Bronchial epithelial cell (primary cell): ENCODE measurements around the gene CACNA1D. TPM values are rescaled to one million over a fixed set of nuclear protein-coding genes. Genes with fewer than 3 reads are reported as not detected.

ENCODE experiments used
- DNase-seq: peaks from one replicate; pipeline ENCODE4 v3.0.0-alpha.2; 2010; ENCODE audit warnings: low read depth
- FAIRE-seq: peaks from 2 replicates; lab custom pipeline; 2011; peaks lifted over from hg19 to GRCh38; lab: Jason Lieb, UNC
- H3K27me3 ChIP-seq: 2 replicates; pipeline ENCODE4 v1.5.1; 2011; ENCODE audit warnings: low read length; ENCODE audit not compliant: control insufficient read depth, insufficient read depth
- H3K36me3 ChIP-seq: 2 replicates; pipeline ENCODE4 v1.5.1; 2011; ENCODE audit warnings: low read length; ENCODE audit not compliant: control insufficient read depth, insufficient read depth
- H3K4me3 ChIP-seq: 2 replicates; pipeline ENCODE4 v1.5.1; 2011; ENCODE audit warnings: mild to moderate bottlenecking, low read depth, low read length, control low read depth
- CTCF ChIP-seq: IDR thresholded peaks from 2 replicates; pipeline ENCODE4 v1.5.1; 2011; ENCODE audit warnings: mild to moderate bottlenecking, moderate library complexity, low read length, control low read depth, inconsistent platforms; ENCODE audit not compliant: insufficient read depth, severe bottlenecking
- total RNA-seq: library from RNA; depleted of rRNA; stranded (reverse); fragments of >200 nt; gene quantifications from 2 replicates; pipeline ENCODE4 v1.2.1, GENCODE V29; 2014

Gene CACNA1D
- total RNA-seq, 1 donor from 2014 or later: 0.26 TPM

- DNase-seq: no peak
- TF ChIP-seq CTCF: no peak
- no peak for FAIRE-seq
- Histone ChIP-seq H3K27me3 (peaks cover 2% of the 10 kb centered on the region), H3K4me3 (no peak overlapping the region), H3K36me3 (no peaks in the 10 kb centered on the region)
Observed at GRCh38 chr3:53819163-53819868, 324.9 kb downstream of the CACNA1D start.

DNA sequence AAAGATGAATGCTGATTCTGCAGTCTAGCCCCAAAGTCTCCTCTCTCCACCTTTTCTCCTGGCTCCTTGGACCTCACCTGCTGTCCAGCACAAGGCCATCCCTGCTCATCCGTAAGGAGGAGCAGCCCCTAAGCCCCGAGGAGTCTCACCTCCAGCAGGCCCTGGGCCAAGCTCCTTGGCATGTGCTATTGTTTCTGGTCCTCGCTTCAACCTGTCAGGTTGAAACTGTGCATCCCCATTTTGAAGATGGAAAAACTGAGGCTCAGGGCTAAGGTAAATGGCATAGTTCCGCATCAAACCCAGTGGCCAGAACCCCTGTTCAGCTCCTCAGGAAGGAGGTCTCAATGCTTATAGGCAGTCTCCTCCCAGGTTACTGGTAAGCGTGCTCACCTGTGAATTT lies 325.7 kb downstream of the CACNA1D start:
- no peak overlapping the region for H3K4me3 ChIP-seq
- DNase-seq: no peak
- TF ChIP-seq CTCF: no peak
- no peak for FAIRE-seq
- peaks cover 2% of the 10 kb centered on the region for H3K27me3 ChIP-seq
- H3K36me3 ChIP-seq: no peaks in the 10 kb centered on the region

DNA sequence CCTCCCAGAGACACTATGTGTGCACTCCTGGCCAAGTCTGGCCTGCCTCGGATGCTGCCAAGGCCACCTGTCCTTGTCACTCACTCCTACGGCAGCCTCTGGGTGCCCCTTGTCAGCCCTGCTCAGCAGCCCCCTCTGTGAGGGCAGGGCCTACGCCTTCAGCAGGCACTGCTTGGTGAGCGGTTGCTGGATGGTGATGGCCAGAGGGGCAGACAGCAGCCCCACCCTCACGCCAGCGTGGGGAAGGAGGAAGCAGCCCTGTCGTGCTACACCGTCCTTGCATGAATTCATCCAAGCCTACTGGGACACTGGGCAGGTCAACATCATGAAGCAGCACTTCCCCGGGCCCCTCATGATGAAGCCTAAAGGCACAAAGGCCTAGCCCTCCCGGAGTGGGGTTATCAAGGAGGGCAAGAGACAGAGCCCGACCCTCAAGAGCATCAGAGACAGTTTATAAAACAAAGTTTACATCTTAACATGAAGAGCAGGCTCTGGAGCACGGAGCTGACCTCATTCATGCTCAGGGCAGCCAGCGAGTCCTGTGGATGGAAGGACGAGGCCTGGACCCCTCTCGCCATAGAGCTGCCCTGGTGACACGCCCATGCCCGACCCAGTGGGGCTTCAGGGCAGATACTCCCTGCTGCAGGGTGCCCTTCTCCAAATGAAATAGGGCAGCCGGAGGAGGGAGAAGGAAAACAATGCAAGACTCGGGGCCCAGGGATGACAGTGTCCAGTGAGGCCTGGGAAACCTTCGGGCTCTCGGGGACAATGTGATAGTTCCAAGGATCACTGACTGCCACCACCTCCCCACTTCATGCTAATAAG lies 326.6 kb downstream of the CACNA1D start:
- no peak for FAIRE-seq
- H3K27me3 ChIP-seq: peaks cover 2% of the 10 kb centered on the region
- H3K4me3 ChIP-seq: no peak overlapping the region
- DNase-seq: no peak
- H3K36me3 ChIP-seq: no peaks in the 10 kb centered on the region
- no peak for TF ChIP-seq CTCF

DNA sequence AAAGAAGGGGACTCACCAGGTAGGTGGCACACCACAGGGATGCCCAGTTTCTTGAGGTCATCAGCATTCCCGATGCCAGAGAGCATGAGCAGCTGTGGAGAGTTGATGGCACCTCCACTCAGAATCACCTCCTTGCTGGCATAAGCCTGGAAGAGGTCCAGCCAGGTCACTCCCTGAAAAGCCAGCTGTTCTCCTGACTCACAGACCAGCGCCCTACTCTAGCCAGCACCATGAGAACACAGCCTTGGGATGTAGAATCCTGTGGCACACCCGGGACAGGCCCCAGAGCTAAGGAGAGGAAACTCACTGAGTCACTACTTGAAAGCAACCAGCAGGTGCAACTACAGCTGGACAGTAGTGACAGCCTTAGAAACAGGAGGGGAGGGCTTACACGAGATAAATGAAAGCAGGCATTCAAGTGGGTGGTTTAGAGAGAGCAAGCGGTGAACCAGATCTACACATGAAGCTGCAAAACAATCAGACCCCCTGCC lies 327.3 kb downstream of the CACNA1D start:
- peaks cover 2% of the 10 kb centered on the region for H3K27me3 ChIP-seq
- no peak overlapping the region for H3K4me3 ChIP-seq
- FAIRE-seq: peak; percentile 84

DNA sequence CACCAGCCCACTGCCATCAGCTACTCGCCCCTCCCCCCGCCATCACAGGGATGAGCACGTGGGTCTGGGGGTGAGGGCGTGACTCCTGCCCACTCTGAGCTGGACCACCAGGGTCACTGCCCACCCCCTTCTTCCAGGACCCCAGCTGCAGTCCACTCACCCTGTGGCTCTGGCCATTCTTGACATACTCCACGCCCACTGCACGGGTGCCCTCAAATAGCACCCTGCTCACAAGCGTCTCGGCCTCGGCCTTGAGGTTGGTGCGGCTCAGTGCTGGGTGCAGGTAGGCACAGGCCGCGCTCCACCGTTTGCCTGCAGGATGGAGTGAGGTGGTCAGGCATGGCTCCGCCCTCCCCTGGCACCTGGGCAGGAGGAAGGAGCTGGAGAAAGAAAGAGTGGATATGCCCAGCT lies 327.9 kb downstream of the CACNA1D start:
- no peaks in the 10 kb centered on the region for H3K36me3 ChIP-seq
- no peak for TF ChIP-seq CTCF
- DNase-seq (no peak), FAIRE-seq (no peak)
- peaks cover 2% of the 10 kb centered on the region for H3K27me3 ChIP-seq
- no peak overlapping the region for H3K4me3 ChIP-seq

More for the DNA sequence above, 327.3 kb downstream of the CACNA1D start:
- H3K36me3 ChIP-seq: no peaks in the 10 kb centered on the region
- no peak for TF ChIP-seq CTCF
- DNase-seq: peak; percentile 69
